GM18909 (cell line): ENCODE measurements around the gene ULBP3.
"Not testable (repeated sequence)": the region's sequence is repeated elsewhere in the genome, so short reads cannot be mapped to it uniquely, and the experiment has no call there.

Experiments used
- ATAC-seq: cut with Tn5 transposase; IDR thresholded peaks from one replicate; pipeline ENCODE4 v1.9.1; 2021; ENCODE audit warnings: mild to moderate bottlenecking; ENCODE audit not compliant: unreplicated experiment, poor library complexity

ULBP3 gene

GRCh38 chr6:150078788-150079187 is 9.9 kb upstream of the ULBP3 start:
- no peak for ATAC-seq

- no peak for ATAC-seq
Observed at GRCh38 chr6:150076196-150076893, 7.4 kb upstream of the ULBP3 start.

GRCh38 chr6:150075034-150075421 is 6.1 kb upstream of the ULBP3 start:
- no peak for ATAC-seq

- not testable (repeated sequence) for ATAC-seq
Observed at GRCh38 chr6:150074396-150075033, 5.6 kb upstream of the ULBP3 start.

GRCh38 chr6:150072201-150072600 is 3.3 kb upstream of the ULBP3 start:
- no peak for ATAC-seq

- ATAC-seq: no peak
Observed at GRCh38 chr6:150070236-150070818, 1.4 kb upstream of the ULBP3 start.

- ATAC-seq: no peak
Observed at GRCh38 chr6:150069706-150070105, 785 bp upstream of the ULBP3 start.

GRCh38 chr6:150068151-150068550 is 770 bp downstream of the ULBP3 start:
- ATAC-seq: no peak

GRCh38 chr6:150065083-150065482 is 3.8 kb downstream of the ULBP3 start:
- ATAC-seq: no peak

- ATAC-seq: no peak
Observed at GRCh38 chr6:150063640-150064039, 5.3 kb downstream of the ULBP3 start.

- ATAC-seq: not testable (repeated sequence)
Observed at GRCh38 chr6:150059973-150060372, 8.9 kb downstream of the ULBP3 start.

- ATAC-seq: no peak
Observed at GRCh38 chr6:150058986-150059385, 9.9 kb downstream of the ULBP3 start.

- ATAC-seq: no peak
Observed at GRCh38 chr6:150058231-150058792, 10.6 kb downstream of the ULBP3 start.

GRCh38 chr6:150057501-150057951 is 11.4 kb downstream of the ULBP3 start:
- no peak for ATAC-seq

- no peak for ATAC-seq
Observed at GRCh38 chr6:150056916-150057315, 12.0 kb downstream of the ULBP3 start.

- no peak for ATAC-seq
Observed at GRCh38 chr6:150056156-150056555, 12.8 kb downstream of the ULBP3 start.

- no peak for ATAC-seq
Observed at GRCh38 chr6:150055131-150055530, 13.8 kb downstream of the ULBP3 start.

- ATAC-seq: no peak
Observed at GRCh38 chr6:150053450-150053849, 15.5 kb downstream of the ULBP3 start.

GRCh38 chr6:150050846-150051245 is 18.1 kb downstream of the ULBP3 start:
- no peak for ATAC-seq

GRCh38 chr6:150048099-150048498 is 20.8 kb downstream of the ULBP3 start:
- ATAC-seq: no peak

GRCh38 chr6:150046943-150047342 is 22.0 kb downstream of the ULBP3 start:
- no peak for ATAC-seq
